ENCODE measurements around the gene NUMBL.
"Not testable (repeated sequence)": the region's sequence is repeated elsewhere in the genome, so short reads cannot be mapped to it uniquely, and the experiment has no call there.

Gene NUMBL

DNA sequence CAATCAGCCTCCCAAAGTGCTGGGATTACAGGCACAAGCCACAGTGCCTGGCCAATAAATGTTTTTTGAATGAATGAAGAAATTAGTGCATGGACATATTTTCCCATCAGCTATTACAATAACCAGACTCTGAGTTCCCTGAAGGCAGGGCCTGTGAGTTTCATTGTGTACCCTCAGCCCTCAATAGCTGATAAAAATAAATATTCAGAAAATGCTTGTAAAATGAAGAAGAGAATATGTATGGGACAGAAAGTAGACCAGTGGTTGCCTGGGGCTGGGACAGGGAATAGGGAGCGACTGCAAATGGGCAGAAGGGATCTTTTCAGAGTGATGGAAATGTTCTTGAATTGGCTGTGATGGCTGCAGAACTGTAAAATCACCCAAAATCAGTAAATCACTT, 28.8 kb downstream of the NUMBL start:
- DNase-seq = no peak

DNA sequence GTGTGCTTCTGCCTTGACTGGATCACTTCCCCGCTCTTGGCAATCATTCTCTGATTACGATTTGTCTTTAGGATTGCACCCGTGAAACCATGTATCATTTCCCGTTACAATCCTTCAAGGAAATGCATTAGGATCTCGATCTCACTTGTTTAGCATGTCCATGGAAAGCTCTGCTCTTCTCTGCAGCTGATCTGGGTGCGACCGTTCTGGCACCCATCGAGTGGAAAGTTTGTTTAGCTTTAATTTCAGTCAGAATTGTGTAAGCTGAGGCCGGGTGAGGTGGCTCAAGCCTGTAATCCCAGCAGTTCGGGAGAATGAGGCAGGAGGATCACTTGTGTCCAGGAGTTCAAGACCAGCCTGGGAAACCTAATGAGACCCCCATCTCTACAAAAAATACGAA, 30.9 kb downstream of the NUMBL start:
- no peak for DNase-seq

DNA sequence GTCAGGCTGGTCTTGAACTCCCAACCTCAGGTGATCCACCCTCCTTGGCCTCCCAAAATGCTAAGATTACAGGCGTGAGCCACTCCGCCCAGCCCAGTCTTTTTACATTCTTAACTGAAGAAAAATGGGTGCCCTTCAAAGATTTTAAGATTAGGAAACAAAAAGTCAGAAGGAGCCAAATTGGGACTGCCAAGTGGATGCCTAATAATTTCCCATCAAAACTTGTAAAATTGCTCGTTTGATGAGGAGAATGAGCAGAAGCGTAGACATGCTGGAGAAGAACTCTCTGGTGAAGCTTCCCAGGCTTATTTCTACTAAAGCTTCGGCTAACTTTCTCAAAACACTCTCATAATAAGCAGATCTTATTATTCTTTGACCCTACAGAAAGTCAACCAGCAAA, 31.3 kb downstream of the NUMBL start:
- DNase-seq = no peak

DNA sequence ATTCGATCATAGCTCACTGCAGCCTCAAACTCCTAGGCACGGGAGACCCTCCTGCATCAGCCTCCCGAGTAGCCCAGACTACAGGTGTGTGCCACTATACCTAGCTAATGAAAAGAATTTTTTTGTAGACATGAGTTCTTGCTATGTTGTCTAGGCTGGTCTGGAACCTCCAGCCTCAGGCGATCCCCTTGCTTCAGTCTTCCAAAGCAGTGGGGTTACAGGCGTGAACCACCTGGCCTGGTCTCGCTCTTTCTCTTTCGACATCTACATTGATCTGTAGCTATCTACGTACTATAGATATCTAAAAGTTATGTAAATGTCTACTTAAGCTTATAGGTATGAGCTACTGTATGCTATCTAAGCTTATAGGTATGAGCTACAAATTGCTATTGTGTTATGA, 32.4 kb downstream of the NUMBL start:
- DNase-seq = no peak

DNA sequence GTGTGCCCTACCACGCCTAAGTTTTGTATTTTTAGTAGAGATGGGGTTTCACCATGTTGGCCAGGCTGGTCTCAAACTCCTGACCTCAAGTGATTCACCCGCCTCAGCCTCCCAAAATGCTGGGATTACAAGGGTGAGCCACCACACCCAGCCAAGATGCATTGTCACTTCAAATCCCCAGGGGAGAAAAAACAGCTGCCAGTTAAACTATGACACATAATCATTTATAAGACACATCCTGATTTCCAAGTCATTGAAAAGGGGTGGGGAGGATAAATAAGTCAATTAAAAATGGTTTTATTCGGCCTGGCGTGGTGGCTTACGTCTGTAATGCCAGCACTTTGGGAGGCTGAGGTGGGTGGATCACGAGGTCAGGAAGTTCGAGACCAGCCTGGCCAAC, 34.8 kb downstream of the NUMBL start:
- DNase-seq = not testable (repeated sequence)

DNA sequence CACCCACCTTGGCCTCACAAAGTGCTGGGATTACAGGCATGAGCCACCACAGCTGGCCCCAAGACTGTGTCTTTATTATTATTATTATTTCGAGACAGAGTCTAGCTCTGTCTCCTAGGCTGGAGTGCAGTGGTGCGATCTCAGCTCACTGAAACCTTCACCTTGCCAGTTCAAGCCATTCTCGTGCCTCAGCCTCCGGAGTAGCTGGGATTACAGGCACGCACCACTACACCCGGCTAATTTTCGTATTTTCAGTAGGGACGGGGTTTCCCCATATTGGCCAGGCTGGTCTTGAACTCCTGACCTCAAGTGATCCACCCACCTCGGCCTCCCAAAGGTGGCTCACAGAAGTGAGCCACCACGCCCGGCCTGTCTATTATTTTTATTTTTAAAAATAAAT, 38.1 kb downstream of the NUMBL start:
- not testable (repeated sequence) for DNase-seq

DNA sequence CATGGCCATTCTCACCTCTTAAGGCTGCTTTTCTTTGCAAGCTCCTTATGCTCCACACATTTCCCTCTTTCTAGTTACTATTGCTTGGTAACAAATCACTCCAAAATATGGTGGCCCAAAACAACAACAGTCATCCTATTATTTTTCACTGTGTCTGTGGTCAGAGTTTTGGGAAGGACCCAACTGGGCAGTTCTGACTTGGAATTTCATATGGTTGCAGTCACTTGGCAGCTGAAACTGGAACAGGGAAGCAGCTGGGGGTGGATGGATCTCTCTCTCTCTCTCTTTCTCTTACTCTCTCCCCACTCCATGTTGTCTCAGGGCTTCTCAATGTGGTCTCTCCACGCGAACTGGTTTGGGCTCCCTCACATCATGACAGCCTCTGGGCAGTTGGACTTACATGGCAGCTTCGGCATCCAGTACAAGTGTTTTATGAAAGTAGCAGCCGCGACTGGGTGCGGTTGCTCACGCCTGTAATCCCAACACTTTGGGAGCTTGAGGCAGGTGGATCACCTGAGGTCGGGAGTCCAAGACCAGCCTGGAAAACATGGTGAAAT, 39.6 kb downstream of the NUMBL start:
- no peak for DNase-seq

DNA sequence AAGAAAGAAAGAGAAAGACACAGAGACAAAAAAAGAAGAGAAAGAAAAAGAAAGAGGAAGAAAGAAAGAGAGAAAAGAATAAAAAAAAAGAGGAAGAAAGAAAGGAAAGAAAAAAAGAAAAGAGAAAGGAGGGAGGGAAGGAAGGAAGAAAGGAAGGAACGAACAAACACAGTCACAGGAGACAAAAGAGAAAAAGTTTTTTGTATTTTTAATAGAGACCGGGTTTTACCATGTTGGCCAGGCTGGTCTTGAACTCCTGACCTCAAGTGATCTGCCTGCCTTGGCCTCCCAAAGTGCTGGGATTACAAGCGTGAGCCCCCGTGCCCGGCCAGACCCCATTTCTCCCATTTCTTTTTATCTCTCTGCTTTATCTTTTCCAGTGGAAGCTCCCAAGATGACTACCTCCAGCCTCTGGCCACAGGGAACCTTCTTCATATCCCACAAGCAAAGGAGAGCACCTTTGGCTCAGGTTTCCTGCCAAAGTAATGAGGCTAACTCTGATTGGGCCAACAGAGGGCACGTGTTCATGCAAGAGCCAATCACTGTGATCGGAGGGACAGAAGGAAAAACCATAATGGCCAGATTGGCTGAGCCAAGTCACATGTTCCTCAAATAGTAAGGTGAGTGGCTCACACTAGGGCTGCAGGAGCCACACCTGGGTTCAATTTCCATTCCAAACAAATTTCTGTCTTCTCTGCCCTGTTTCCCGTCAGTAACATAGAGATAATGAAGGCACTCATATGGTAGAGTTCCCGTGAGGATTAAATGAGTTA, 40.4 kb downstream of the NUMBL start:
- DNase-seq = not testable (repeated sequence)

DNA sequence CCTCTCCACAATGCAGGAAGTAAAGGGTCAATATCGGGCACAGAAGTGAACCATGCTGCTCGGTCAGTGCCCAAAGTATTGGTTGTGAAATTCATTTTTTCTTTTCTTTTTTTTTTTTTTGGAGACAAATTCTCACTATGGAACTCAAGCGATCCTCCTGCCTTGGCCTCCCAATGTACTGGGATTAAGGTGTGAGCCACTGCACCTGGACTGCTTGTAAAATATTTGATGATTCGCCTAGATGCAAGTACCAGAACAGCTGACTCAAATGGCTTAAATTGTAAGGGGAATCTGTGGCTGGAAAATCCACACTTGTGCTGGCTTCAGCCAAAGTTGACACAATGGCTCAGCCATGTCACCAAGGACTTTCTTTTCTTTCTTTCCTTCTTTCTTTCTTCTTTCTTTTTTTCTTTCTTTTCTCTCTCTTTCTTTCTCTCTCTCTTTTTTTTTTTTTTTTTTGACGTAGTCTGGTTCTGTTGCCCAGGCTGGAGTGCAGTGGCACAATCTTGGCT, 43.7 kb downstream of the NUMBL start:
- DNase-seq = no peak

DNA sequence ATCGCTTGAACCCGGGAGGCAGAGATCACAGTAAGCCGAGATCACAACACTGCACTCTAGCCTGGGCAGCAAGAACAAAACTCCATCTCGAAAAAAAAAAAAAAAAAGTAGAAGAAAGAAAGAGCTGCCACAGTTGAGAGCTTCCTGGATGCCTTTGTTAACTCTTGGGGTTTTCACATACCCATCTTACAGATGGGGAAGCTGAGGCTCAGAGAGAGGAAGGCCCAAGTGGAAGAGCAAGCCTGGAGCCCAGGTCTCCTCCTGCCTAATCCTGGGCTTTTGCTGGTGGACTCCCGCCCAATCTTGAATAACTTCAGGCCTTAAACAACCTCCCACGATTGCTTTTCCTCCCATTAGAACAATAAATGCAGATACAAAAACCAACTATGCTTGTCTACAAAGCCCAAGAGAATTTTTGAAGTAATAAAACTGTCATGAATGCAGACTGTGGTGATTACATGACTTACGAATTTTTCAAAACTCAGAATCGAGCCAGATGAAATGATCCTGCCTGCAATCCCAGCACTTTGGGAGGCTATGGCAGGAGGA, 47.6 kb downstream of the NUMBL start:
- DNase-seq = no peak

DNA sequence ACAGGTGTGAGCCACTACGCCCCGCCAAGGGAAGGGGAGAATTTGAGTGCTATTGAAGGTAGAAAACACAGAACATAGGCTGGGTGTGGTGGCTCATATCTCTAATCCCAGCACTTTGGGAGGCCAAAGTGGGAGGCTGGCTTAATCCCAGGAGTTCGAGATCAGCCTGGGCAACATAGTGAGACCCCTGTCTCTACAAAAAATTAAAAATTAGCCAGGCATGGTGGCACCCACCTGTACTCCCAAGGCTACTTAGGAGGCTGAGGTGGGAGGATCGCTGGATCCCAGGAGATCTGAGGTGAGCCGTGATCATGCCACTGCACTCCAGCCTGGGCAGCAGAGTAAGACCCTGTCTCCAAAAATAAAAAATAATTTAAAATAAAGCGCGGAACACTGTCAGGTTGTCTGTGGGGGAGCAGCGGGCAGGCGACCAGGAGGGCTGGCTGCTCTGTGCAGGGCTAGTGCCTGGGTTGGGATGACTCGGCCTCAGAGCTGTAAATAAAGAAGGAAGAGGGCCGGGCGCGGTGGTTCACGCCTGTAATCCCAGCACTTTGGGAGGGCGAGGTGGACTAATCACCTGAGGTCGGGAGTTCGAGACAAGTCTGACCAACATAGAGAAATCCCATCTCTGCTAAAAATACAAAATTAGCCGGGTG, 48.3 kb downstream of the NUMBL start:
- DNase-seq = no peak

DNA sequence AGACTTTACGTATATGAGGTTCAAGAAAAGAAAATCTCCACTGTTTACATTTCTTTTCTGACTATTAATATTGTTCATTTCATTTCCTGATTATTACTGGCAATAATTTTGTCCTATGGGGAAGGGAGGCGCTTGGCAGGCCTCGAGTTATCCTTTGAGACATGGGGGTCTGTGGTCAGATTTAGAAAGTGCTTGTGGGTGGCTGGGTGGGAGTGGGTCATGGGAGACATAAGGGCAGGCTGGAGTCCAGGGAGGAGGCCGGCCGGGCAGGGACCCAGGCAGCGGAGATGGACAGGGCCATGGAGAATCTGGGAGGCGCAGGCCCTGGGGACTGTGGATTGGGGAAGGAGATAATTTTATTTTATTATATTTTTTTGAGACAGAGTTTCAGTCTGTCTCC, 49.2 kb downstream of the NUMBL start:
- no peak for DNase-seq

DNA sequence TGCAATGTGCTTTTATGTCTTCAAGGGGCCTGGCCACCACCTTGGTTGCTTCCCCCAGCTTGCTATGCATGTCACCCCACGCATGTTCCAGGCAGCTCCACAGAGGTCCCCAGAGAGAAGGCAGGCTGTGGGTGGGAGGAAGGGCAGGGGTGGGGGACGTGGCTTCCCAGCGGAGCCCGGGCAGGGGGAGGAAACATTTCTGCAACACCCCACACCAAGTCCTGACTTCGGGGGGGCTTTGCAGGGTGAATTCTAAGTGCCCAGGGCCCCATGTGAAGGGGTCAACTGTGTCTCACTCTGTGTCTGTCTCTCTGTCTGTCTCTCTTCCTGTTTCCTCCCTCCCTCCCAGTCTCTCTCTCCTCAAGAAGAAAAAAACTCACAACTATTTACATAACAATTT, 49.7 kb downstream of the NUMBL start:
- DNase-seq = no peak

DNA sequence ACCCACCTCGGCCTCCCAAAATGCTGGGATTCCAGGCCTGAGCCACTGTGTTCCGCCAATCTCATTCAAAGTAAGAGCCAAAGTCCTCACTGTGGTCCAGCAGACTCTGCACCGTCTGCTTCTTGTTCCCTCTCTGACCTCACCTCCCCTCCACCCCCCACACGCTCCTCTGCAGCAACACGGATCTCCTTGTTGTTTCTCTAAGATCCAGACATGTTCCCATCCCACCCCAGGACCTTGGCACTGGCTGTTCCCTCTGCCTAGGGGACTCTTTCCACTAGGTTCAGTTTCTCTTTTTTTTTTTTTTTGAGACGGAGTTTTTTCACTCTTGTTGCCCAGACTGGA, 50.8 kb downstream of the NUMBL start:
- DNase-seq = no peak

DNA sequence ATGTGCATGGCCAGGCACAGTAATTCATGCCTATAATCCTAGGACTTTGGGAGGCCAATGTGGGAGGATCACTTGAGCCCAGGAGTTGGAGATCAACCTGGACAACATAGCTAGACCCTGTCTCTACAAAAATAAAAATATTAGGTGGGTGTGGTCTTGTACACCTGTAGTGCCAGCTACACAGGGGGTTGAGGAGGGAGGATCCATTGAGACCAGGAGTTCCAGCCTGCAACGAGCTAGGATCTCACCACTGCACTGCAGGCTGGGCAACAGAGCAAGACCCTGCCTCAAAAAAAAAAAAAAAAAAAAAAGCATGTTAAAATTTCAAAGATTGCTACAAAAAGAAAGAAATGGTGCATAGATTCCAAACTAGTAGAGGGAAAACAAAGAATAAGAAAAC, 52.1 kb downstream of the NUMBL start:
- no peak for DNase-seq

DNA sequence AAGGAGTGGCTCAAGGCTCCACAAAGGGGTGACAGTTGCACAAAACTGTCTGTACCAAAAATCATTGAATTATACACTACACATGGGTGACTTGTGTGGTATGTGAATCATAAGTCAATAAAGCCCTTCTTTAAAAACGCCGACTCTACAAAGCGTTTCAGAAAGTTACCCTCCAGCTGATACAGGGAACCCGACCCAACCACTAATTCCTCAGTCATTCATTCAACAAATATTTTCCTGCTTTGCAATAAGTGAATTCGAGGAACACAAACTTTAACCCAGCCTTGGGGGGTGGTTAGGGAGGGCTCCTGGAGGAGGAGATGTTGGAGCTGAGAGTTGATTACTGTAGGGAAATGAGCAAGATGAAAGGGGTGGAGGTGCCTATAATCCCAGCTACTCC, 57.2 kb downstream of the NUMBL start:
- no peak for DNase-seq

DNA sequence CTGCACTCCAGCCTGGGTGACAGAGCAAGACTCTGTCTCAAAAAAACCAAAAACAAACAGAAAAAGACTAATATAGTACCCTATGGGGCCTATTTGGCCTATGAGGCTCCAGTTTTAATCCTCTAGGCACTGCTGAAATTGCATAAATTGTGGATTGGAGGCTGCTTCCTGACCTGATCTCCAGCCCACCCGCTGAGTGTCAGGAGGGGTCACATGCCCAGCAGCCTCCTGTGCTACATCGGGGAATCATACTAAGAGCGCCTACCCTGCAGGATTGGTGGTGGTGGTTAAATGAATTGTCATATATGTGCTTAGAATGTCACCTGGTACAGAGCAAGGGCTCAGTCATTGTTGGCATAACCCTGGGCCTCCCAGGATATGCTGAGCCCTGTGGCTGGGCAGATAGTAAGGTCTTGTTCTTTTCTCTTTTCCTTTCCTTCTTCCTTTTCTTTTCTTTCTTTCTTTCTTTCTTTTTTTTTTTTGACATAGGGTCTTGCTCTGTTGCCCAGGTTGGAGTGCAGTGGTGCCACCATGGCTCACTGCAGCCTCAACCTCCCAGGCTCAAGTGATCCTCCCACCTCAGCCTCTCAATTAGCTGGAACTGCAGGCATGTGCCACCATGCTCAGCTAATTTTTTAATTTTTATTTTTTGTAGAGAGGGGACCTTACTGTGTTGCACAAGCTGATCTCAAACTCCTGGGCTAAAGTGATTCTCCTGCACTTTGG, 58.0 kb downstream of the NUMBL start:
- no peak for DNase-seq

DNA sequence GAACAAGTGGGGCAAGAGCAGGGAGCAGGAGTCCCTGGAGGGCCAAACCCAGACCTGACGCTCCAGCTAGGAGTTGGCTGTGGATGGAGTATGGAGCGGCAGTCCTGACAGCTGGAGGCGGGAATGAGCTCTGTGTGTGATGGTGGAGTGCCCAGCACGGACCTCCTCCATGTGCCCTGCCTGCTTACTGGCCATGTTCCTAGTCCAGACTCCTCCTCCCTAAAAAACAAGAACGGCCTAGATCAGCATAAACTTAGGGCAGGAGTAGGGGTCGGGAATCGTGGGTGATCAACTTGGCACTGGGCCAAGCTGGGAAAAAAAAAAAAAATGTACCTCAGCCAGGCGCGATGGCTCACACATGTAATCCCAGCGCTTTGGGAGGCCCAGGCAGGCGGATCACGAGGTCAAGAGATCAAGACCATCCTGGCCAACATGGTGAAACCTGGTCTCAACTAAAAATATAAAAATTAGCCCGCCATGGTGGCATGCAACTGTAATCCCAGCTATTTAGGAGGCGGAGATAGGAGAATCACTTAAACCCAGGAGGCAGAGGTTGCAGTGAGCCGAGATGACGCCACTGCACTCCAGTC, 59.8 kb downstream of the NUMBL start:
- DNase-seq = no peak

DNA sequence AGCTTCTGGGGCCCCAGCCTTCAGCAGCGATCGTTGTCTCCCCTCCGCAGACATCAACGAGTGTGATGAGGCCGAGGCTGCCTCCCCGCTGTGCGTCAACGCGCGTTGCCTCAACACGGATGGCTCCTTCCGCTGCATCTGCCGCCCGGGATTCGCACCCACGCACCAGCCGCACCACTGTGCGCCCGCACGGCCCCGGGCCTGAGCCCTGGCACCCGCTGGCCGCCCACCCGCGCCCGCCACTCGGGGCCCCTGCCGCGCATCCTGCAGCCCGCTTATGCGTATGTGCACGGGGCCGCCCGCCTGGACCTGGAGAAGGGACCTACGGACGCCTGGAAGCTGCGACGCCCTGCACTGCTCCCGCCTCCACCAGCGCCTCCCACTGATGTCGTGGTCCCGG, 61.1 kb downstream of the NUMBL start:
- no peak for DNase-seq

DNA sequence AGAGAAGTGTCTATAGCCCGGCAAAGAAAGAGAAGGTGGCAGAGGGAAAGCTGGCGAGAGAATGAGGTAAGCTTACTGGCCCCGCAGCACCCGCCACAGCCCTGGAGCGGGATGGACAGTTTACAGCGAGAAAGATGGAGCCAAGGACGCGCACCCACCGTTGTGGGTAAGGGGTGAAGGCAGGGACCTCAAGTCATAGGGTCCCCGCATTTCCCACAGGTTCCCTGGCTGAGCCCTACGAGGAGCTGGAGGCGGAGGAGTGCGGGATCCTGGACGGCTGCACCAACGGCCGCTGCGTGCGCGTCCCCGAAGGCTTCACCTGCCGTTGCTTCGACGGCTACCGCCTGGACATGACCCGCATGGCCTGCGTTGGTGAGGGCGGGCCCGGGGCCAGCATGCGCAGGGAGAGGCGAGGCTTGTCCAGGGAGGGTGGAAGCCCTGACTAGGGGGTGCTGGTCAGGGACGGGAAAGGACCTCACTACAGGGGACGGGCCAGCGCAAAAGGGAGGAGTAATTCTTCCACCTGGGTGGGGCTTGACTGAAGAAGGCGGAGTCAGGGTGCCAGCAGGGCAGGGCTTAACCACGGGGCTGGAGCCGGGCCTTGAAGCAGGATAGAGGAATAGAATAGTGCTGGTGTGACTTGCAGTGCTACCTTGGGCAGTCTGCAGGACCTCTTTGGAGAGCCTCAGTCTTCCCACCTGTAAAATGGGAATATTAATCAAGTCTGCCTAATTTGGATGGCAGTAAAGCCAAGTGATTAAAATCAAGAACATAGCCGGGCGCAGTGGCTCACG, 62.8 kb downstream of the NUMBL start:
- DNase-seq = no peak

DNA sequence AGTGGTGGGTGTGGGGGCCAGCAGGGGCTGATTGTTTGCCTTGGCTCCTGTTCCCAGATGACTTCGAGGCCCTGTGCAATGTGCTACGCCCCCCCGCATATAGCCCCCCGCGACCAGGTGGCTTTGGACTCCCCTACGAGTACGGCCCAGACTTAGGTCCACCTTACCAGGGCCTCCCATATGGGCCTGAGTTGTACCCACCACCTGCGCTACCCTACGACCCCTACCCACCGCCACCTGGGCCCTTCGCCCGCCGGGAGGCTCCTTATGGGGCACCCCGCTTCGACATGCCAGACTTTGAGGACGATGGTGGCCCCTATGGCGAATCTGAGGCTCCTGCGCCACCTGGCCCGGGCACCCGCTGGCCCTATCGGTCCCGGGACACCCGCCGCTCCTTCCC, 63.5 kb downstream of the NUMBL start:
- DNase-seq = no peak

All from activated effector memory CD4-positive, alpha-beta T cell treated with anti-CD3 and anti-CD28 coated beads, Interleukin-2, amount 50 U/mL, for 16 hours (primary cell).